SU-DHL-6 (cell line): ENCODE results near the gene ATP6V0C.

Experiments used
- H2AFZ ChIP-seq: fragments of 200-600 bp; sonication (generic); 2 replicates; pipeline ENCODE4 v1.6.1; 2014; ENCODE audit warnings: low read depth, mild to moderate bottlenecking, moderate library complexity, mixed read lengths, antibody characterized with exemption, low read length; ENCODE audit not compliant: severe bottlenecking
- H3F3A ChIP-seq: fragments of 200-600 bp; shearing (Covaris generic); 2 replicates; pipeline ENCODE4 v1.6.0; 2016; ENCODE audit warnings: antibody characterized with exemption, mild to moderate bottlenecking; ENCODE audit not compliant: insufficient read depth
- H3K27ac ChIP-seq: fragments of 200-600 bp; sonication (generic); 2 replicates; pipeline ENCODE4 v1.5.1; 2016; ENCODE audit warnings: low read depth, mild to moderate bottlenecking, low read length, moderate library complexity, mixed read lengths
- H3K27me3 ChIP-seq: fragments of 200-600 bp; sonication (generic), shearing (Covaris generic); 2 replicates; pipeline ENCODE4 v1.6.0; 2014; ENCODE audit warnings: mild to moderate bottlenecking, low read length
- H3K36me3 ChIP-seq: fragments of 200-600 bp; sonication (generic); 2 replicates; pipeline ENCODE4 v1.6.1; 2014; ENCODE audit warnings: mild to moderate bottlenecking, low read length, mixed read lengths
- H3K4me2 ChIP-seq: fragments of 300-600, 200-600 bp; shearing (Covaris generic), sonication (generic); 2 replicates; pipeline ENCODE4 v1.6.0; 2014; ENCODE audit warnings: low read length, low read depth, mild to moderate bottlenecking; ENCODE audit not compliant: poor library complexity, severe bottlenecking
- H3K4me3 ChIP-seq: fragments of 200-600 bp; sonication (generic); 2 replicates; pipeline ENCODE4 v1.5.1; 2014; ENCODE audit warnings: antibody characterized with exemption, low read length, mild to moderate bottlenecking, mixed read lengths; ENCODE audit not compliant: insufficient read depth, poor library complexity, severe bottlenecking
- H3K79me2 ChIP-seq: fragments of 200-600 bp; sonication (generic); 2 replicates; pipeline ENCODE4 v1.6.1; 2014; ENCODE audit warnings: mild to moderate bottlenecking, low read length, moderate library complexity; ENCODE audit not compliant: insufficient read depth
- H3K9ac ChIP-seq: fragments of 200-600 bp; sonication (generic); 2 replicates; pipeline ENCODE4 v1.7.0; 2014; ENCODE audit warnings: mild to moderate bottlenecking, low read length
- H3K9me2 ChIP-seq: fragments of 200-600 bp; sonication (generic); replicated peaks from 2 replicates; pipeline ENCODE4 v1.6.1; 2014; ENCODE audit warnings: low read length; ENCODE audit not compliant: insufficient read depth
- H3K9me3 ChIP-seq: fragments of 200-600 bp; sonication (generic); 2 replicates; pipeline ENCODE4 v1.6.1; 2014; ENCODE audit warnings: low read length, mixed read lengths; ENCODE audit not compliant: insufficient read depth
- H4K20me1 ChIP-seq: fragments of 200-600 bp; sonication (generic); 2 replicates; pipeline ENCODE4 v1.6.1; 2014; ENCODE audit warnings: low read depth, mild to moderate bottlenecking, antibody characterized with exemption, low read length, moderate library complexity, mixed read lengths
- EZH2phosphoT487 ChIP-seq: fragments of 200-600 bp; sonication (generic), shearing (Covaris generic); conservative IDR thresholded peaks from 2 replicates; pipeline ENCODE4 v1.6.1; 2018; ENCODE audit warnings: mild to moderate bottlenecking, antibody characterized with exemption, low read length, moderate library complexity, mixed read lengths
- TF ChIP-seq, protein P1 (sequence below): fragments of 200-600 bp; sonication (generic); IDR thresholded peaks from one replicate; pipeline ENCODE4 v1.5.1; 2017; ENCODE audit warnings: antibody characterized with exemption, mild to moderate bottlenecking, low read length, moderate library complexity; ENCODE audit not compliant: insufficient read depth, poor library complexity, severe bottlenecking

ATP6V0C gene

DNA sequence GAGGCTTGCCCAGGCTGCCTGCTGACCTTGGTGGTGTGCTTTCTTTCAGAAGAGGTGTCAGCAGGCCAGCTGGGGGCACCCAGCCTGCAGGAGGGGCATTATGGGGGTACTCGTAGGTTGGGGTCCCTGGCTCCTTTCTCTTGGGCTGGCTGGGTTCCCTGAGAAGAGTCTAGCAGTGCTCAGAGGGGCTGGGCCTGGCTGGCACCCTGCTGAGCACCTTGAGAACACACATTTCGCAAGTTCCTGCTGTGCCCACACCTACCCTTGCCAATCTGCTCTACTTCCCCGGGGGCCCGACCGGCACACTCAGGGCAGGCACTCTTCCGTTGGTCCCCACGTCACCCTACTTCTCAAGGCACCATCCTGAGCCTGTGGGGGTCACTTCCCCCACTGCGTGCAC, 12.4 kb downstream of the ATP6V0C start:
- Histone ChIP-seq H3K79me2 (peaks cover 5% of the 10 kb centered on the region), H3K36me3 (no peaks in the 10 kb centered on the region), H3F3A (peaks cover 11% of the 10 kb centered on the region; the same call in 1 of the 2 replicates), H3K9me3 (no peaks in the 10 kb centered on the region), H3K9me2 (no peaks in the 10 kb centered on the region), H3K4me2 (no peak overlapping the region), H4K20me1 (no peaks in the 10 kb centered on the region), H2AFZ (no peak overlapping the region), H3K9ac (no peak overlapping the region), H3K27me3 (no peaks in the 10 kb centered on the region), H3K27ac (no peak overlapping the region), H3K4me3 (no peak overlapping the region)
- no peak for TF ChIP-seq EZH2phosphoT487
- TF ChIP-seq, protein P1, sequence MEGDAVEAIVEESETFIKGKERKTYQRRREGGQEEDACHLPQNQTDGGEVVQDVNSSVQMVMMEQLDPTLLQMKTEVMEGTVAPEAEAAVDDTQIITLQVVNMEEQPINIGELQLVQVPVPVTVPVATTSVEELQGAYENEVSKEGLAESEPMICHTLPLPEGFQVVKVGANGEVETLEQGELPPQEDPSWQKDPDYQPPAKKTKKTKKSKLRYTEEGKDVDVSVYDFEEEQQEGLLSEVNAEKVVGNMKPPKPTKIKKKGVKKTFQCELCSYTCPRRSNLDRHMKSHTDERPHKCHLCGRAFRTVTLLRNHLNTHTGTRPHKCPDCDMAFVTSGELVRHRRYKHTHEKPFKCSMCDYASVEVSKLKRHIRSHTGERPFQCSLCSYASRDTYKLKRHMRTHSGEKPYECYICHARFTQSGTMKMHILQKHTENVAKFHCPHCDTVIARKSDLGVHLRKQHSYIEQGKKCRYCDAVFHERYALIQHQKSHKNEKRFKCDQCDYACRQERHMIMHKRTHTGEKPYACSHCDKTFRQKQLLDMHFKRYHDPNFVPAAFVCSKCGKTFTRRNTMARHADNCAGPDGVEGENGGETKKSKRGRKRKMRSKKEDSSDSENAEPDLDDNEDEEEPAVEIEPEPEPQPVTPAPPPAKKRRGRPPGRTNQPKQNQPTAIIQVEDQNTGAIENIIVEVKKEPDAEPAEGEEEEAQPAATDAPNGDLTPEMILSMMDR = no peak

- no peaks in the 10 kb centered on the region for H4K20me1 ChIP-seq
- H3K9ac ChIP-seq = no peak overlapping the region
- H3K9me2 ChIP-seq = no peaks in the 10 kb centered on the region
- no peak overlapping the region for H3K4me2 ChIP-seq
- no peaks in the 10 kb centered on the region for H3K9me3 ChIP-seq
- no peaks in the 10 kb centered on the region for H3K36me3 ChIP-seq
- TF ChIP-seq, protein P1 = no peak
- no peak for TF ChIP-seq EZH2phosphoT487
- H2AFZ ChIP-seq = no peak overlapping the region
- H3K79me2 ChIP-seq = no peaks in the 10 kb centered on the region
- no peak overlapping the region for H3K4me3 ChIP-seq
- H3K27me3 ChIP-seq = no peaks in the 10 kb centered on the region
- H3F3A ChIP-seq = peaks cover 10% of the 10 kb centered on the region; the same call in 1 of the 2 replicates
- no peak overlapping the region for H3K27ac ChIP-seq
These were observed 13.5 kb downstream of the ATP6V0C start for GRCh38 chr16:2527071-2527783.

- Histone ChIP-seq H3K9ac (no peak overlapping the region), H3K79me2 (no peaks in the 10 kb centered on the region), H2AFZ (no peak overlapping the region), H3K27ac (no peak overlapping the region), H3F3A (peaks cover 12% of the 10 kb centered on the region; the same call in 1 of the 2 replicates), H3K4me3 (no peak overlapping the region), H3K4me2 (no peak overlapping the region), H3K9me2 (no peaks in the 10 kb centered on the region), H4K20me1 (no peaks in the 10 kb centered on the region), H3K9me3 (no peaks in the 10 kb centered on the region), H3K27me3 (no peaks in the 10 kb centered on the region), H3K36me3 (no peaks in the 10 kb centered on the region)
- no peak for TF ChIP-seq EZH2phosphoT487
- TF ChIP-seq, protein P1 = no peak
These were observed 14.0 kb downstream of the ATP6V0C start for GRCh38 chr16:2527784-2528100.
